Posterior vena cava (tissue), 2 donors: Measurements from ENCODE around the gene ASPA. TPM values are rescaled to one million over a fixed set of nuclear protein-coding genes. Genes with fewer than 3 reads are reported as not detected.

Source experiments
- DNase-seq: peaks from one replicate; pipeline ENCODE4 v3.0.0-alpha.2; 2020; ENCODE audit warnings: low spot score
- intact Hi-C, 2 donors: fragments of 100-400 bp; cut with DNase I; formaldehyde crosslinking; loops; one replicate each; pipeline versions ENCODE4 v1.14.1 to v1.14.2; 2022 to 2023
- total RNA-seq, 2 donors: library from RNA; stranded (reverse); fragmentation: NEBNext Ultra II Directional; extraction: Animal tissue kit (Norgen Biotek cat#: 25700); gene quantifications; one replicate each; pipeline ENCODE4 v1.2.1, GENCODE V29; 2021
- donor health status: DM: yes; HTN: yes; CAD: no.
- donor health status: DM: yes; HTN: yes; CAD: no.

ASPA gene
- total RNA-seq, 2 donors from 2014 or later = 7.8 to 9.7 TPM

GRCh38 chr17:3551189-3551588, 75.4 kb downstream of the ASPA start:
- intact Hi-C loops = no loop called here
- DNase-seq = peak; percentile 62

GRCh38 chr17:3552916-3553315, 77.1 kb downstream of the ASPA start:
- DNase-seq = no peak
- intact Hi-C loops = no loop called here

Other genes with a start within 250 kb of the ASPA start
- gene OR3A1, start 177.6 kb upstream of the ASPA start, total RNA-seq = not detected
- gene OR3A2, start 89.7 kb upstream of the ASPA start, total RNA-seq = not detected
- gene OR1E1, start 77.6 kb upstream of the ASPA start, total RNA-seq = not detected
- not detected for gene OR3A3, start 64.6 kb upstream of the ASPA start, total RNA-seq
- gene OR1E2, start 42.2 kb upstream of the ASPA start, total RNA-seq = not detected
- gene SPATA22, start 4.2 kb upstream of the ASPA start, total RNA-seq = under 1 TPM; 0.24 to 0.28 TPM
- gene TRPV3, start 81.8 kb downstream of the ASPA start, total RNA-seq = 1 to 10 TPM; 1.5 to 2.7 TPM
- 1 to 10 TPM; 3.6 to 5.9 TPM for gene TRPV1, start 133.4 kb downstream of the ASPA start, total RNA-seq
- gene SHPK, start 160.3 kb downstream of the ASPA start, total RNA-seq = 10 to 100 TPM in 1 of 2 donors, 1 to 10 TPM in 1; 6.1 to 13.3 TPM
- gene CTNS, start 160.8 kb downstream of the ASPA start, total RNA-seq = 10 to 100 TPM in 1 of 2 donors, 1 to 10 TPM in 1; 9.2 to 11.7 TPM
- gene TAX1BP3, start 192.6 kb downstream of the ASPA start, total RNA-seq = 100 to 1,000 TPM; 106 to 126 TPM
- 10 to 100 TPM; 23.7 to 24.7 TPM for gene EMC6, start 192.8 kb downstream of the ASPA start, total RNA-seq
- gene P2RX5, start 220.2 kb downstream of the ASPA start, total RNA-seq = 1 to 10 TPM in 1 of 2 donors, under 1 TPM in 1; 0.93 to 2.0 TPM
- gene HASPIN, start 247.9 kb downstream of the ASPA start, total RNA-seq = under 1 TPM in 1 of 2 donors, not detected in 1; 0.24 TPM